H1 (cell line): ENCODE results near the gene CXCL12.

Source experiments
- ATF3 ChIP-seq: IDR thresholded peaks from 2 replicates; pipeline ENCODE4 v1.6.1; 2011; ENCODE audit warnings: low read depth, mild to moderate bottlenecking, low read length; ENCODE audit not compliant: insufficient read depth
- BRCA1 ChIP-seq: IDR thresholded peaks from 2 replicates; pipeline ENCODE4 v1.6.1; 2012; ENCODE audit warnings: low read depth, low read length, improper control_type of control experiment
- CHD2 ChIP-seq: IDR thresholded peaks from 2 replicates; pipeline ENCODE4 v1.6.1; 2012; ENCODE audit warnings: low read length, improper control_type of control experiment
- CTCF ChIP-seq, 3 experiments: IDR thresholded peaks; 1 replicate in 2 of 3; 2 replicates in 1 of 3; pipeline versions ENCODE4 v1.5.1 to v1.6.1; 2011; ENCODE audit warnings: low read length in 3 of 3, mild to moderate bottlenecking in 3 of 3, inconsistent platforms in 2 of 3, low read depth in 1 of 3, moderate library complexity in 1 of 3; ENCODE audit not compliant: insufficient read depth in 1 of 3; ENCODE audit errors: control extremely low read depth in 1 of 3
- HDAC2 ChIP-seq, 2 experiments: fragments of 300-600 bp in 1 of 2; sonication (generic) in 1 of 2; IDR thresholded peaks; 2 replicates each; pipeline ENCODE4 v1.6.1; 2011 to 2012; ENCODE audit warnings: low read depth in 2 of 2, low read length in 2 of 2, mild to moderate bottlenecking in 2 of 2, moderate library complexity in 2 of 2, borderline replicate concordance in 1 of 2, inconsistent platforms in 1 of 2
- JUN ChIP-seq: IDR thresholded peaks from 2 replicates; pipeline ENCODE4 v1.6.1; 2011; ENCODE audit warnings: low read depth, mild to moderate bottlenecking, improper control_type of control experiment, low read length
- POLR2A ChIP-seq, 2 experiments: IDR thresholded peaks; 1 replicate in 1 of 2; 2 replicates in 1 of 2; pipeline ENCODE4 v1.6.1; 2011; ENCODE audit warnings: low read depth in 2 of 2, low read length in 2 of 2, mild to moderate bottlenecking in 2 of 2; ENCODE audit errors: control extremely low read depth in 1 of 2
- POLR2AphosphoS5 ChIP-seq: IDR thresholded peaks from 2 replicates; pipeline ENCODE4 v1.6.1; 2011; ENCODE audit warnings: low read depth, low read length
- RAD21 ChIP-seq, 2 experiments: IDR thresholded peaks in 1 of 2; conservative IDR thresholded peaks in 1 of 2; 2 replicates each; pipeline ENCODE4 v1.6.1; 2011; ENCODE audit warnings: low read depth in 2 of 2, low read length in 2 of 2, improper control_type of control experiment in 1 of 2, inconsistent platforms in 1 of 2, mild to moderate bottlenecking in 1 of 2, moderate library complexity in 1 of 2
- RFX5 ChIP-seq: IDR thresholded peaks from 2 replicates; pipeline ENCODE4 v1.6.1; 2011; ENCODE audit warnings: low read depth, low read length, improper control_type of control experiment, borderline replicate concordance
- RNF2 ChIP-seq: fragments of 200-900, 300-1000 bp; sonication (generic); IDR thresholded peaks from 2 replicates; pipeline ENCODE4 v1.7.1; 2016; ENCODE audit warnings: borderline replicate concordance, low read depth, mild to moderate bottlenecking, antibody characterized with exemption, low read length; ENCODE audit not compliant: poor library complexity, severe bottlenecking; ENCODE audit errors: missing control alignments
- SP2 ChIP-seq: IDR thresholded peaks from 2 replicates; pipeline ENCODE4 v1.6.1; 2012; ENCODE audit warnings: mild to moderate bottlenecking, low read length, inconsistent platforms
- USF2 ChIP-seq: IDR thresholded peaks from 2 replicates; pipeline ENCODE4 v1.6.1; 2011; ENCODE audit warnings: low read length, improper control_type of control experiment

- TF ChIP-seq CTCF (IDR thresholded peaks at IDR 0.05; ENCODE audit: control extremely low read depth in 1 of 3, insufficient read depth in 1 of 3, low read depth in 1 of 3, low read length in 3 of 3) (no peak), RFX5 (no peak), JUN (no peak), SP2 (no peak), CHD2 (no peak), BRCA1 (no peak), POLR2A (IDR thresholded peaks at IDR 0.05; ENCODE audit: control extremely low read depth in 1 of 2, low read depth in 2 of 2, low read length in 2 of 2) (no peak), RAD21 (IDR thresholded peaks at IDR 0.05 in 1 of 2, conservative IDR thresholded peaks at IDR 0.05 in 1 of 2; ENCODE audit: low read depth in 2 of 2, low read length in 2 of 2) (no peak), RNF2 (no peak), ATF3 (no peak), USF2 (no peak), HDAC2 (IDR thresholded peaks at IDR 0.05; ENCODE audit: borderline replicate concordance in 1 of 2, low read depth in 2 of 2, low read length in 2 of 2) (no peak), POLR2AphosphoS5 (no peak)
Measured at GRCh38 chr10:44396671-44397191, 11.8 kb upstream of the CXCL12 start.
